HG03280 (cell line): Measurements from ENCODE around the gene TMEM14C.

Experiments
- ATAC-seq: cut with Tn5 transposase; IDR thresholded peaks from one replicate; pipeline ENCODE4 v1.9.1; 2021; ENCODE audit warnings: mild to moderate bottlenecking, moderate library complexity; ENCODE audit not compliant: unreplicated experiment

Gene TMEM14C

GRCh38 chr6:10759312-10759839 is 36.5 kb downstream of the TMEM14C start:
- peak; percentile 72 for ATAC-seq

- ATAC-seq = no peak
Observed at GRCh38 chr6:10759884-10760329, 37.0 kb downstream of the TMEM14C start.

- ATAC-seq = no peak
Observed at GRCh38 chr6:10763006-10763405, 40.1 kb downstream of the TMEM14C start.

GRCh38 chr6:10769419-10769818 is 46.5 kb downstream of the TMEM14C start:
- no peak for ATAC-seq

- no peak for ATAC-seq
Observed at GRCh38 chr6:10771371-10771894, 48.6 kb downstream of the TMEM14C start.

GRCh38 chr6:10778230-10778629 is 55.4 kb downstream of the TMEM14C start:
- ATAC-seq = no peak

- no peak for ATAC-seq
Observed at GRCh38 chr6:10779076-10779475, 56.2 kb downstream of the TMEM14C start.
